Measurements from ENCODE around the gene ENO2.

ENO2 gene

GRCh38 chr12:6962285-6963015 lies 48.1 kb downstream of the ENO2 start:
- no peak for DNase-seq

- no peak for DNase-seq
Measured at GRCh38 chr12:6963016-6963731, 48.8 kb downstream of the ENO2 start.

GRCh38 chr12:6963791-6964413 lies 49.5 kb downstream of the ENO2 start:
- DNase-seq: no peak

- no peak for DNase-seq
Measured at GRCh38 chr12:6964605-6965025, 50.2 kb downstream of the ENO2 start.

- peak; percentile 89 for DNase-seq
Measured at GRCh38 chr12:6965026-6965661, 50.8 kb downstream of the ENO2 start.

- no peak for DNase-seq
Measured at GRCh38 chr12:6965714-6966113, 51.3 kb downstream of the ENO2 start.

- no peak for DNase-seq
Measured at GRCh38 chr12:6966351-6966750, 52.0 kb downstream of the ENO2 start.

GRCh38 chr12:6967651-6968100 lies 53.3 kb downstream of the ENO2 start:
- DNase-seq: no peak

- no peak for DNase-seq
Measured at GRCh38 chr12:6968426-6968825, 54.0 kb downstream of the ENO2 start.

- no peak for DNase-seq
Measured at GRCh38 chr12:6970096-6970527, 55.7 kb downstream of the ENO2 start.

Data from activated CD8-positive, alpha-beta memory T cell treated with anti-CD3 and anti-CD28 coated beads, Interleukin-2, amount 50 U/mL, for 4 hours (primary cell).